HepG2 (cell line): ENCODE results near the gene SLC35B1. TPM values are rescaled to one million over a fixed set of nuclear protein-coding genes. Genes with fewer than 3 reads are reported as not detected.

Source experiments
- ARID4A ChIP-seq: sonication (generic); formaldehyde crosslinking; IDR thresholded peaks from 2 replicates; pipeline ENCODE4 v1.5.0; 2020; ENCODE audit warnings: mild to moderate bottlenecking, missing genetic modification reagents, borderline replicate concordance
- ATF4 ChIP-seq, 2 experiments: fragments of 450-650 bp in 1 of 2; sonication (generic) in 1 of 2; formaldehyde crosslinking; IDR thresholded peaks; 2 replicates each; pipeline versions ENCODE4 v1.5.0 to v1.8.0; 2020 to 2022; ENCODE audit warnings: mild to moderate bottlenecking in 1 of 2, missing genetic modification reagents in 1 of 2
- CBX5 ChIP-seq: sonication (generic); formaldehyde crosslinking; IDR thresholded peaks from 2 replicates; pipeline ENCODE4 v1.4.0; 2020; ENCODE audit warnings: missing genetic modification reagents, borderline replicate concordance
- CEBPG ChIP-seq: IDR thresholded peaks from 2 replicates; pipeline ENCODE4 v1.6.1; 2016
- DMTF1 ChIP-seq: sonication (generic); formaldehyde crosslinking; IDR thresholded peaks from 2 replicates; pipeline ENCODE4 v1.4.0; 2020; ENCODE audit warnings: mild to moderate bottlenecking, missing genetic modification reagents
- FOSL1 ChIP-seq: sonication (generic); formaldehyde crosslinking; IDR thresholded peaks from 2 replicates; pipeline ENCODE4 v1.9.0; 2021; ENCODE audit warnings: missing genetic modification reagents, borderline replicate concordance
- FOXC1 ChIP-seq: sonication (generic); formaldehyde crosslinking; IDR thresholded peaks from 2 replicates; pipeline ENCODE4 v1.8.0; 2022; ENCODE audit warnings: mild to moderate bottlenecking, missing genetic modification reagents, borderline replicate concordance
- KLF16 ChIP-seq, 2 experiments: sonication (generic) in 1 of 2; formaldehyde crosslinking in 1 of 2; IDR thresholded peaks; 2 replicates each; pipeline versions ENCODE4 v1.6.1 to v1.8.0; 2016 to 2023; ENCODE audit warnings: missing genetic modification reagents in 2 of 2, missing compliant biosample characterization in 1 of 2
- KMT2A ChIP-seq: sonication (generic); formaldehyde crosslinking; IDR thresholded peaks from 2 replicates; pipeline ENCODE4 v1.4.0; 2020; ENCODE audit warnings: missing genetic modification reagents
- SIN3B ChIP-seq: fragments of 150-350 bp; IDR thresholded peaks from 2 replicates; pipeline ENCODE4 v1.6.1; 2014; ENCODE audit warnings: low read length
- TEF ChIP-seq: sonication (generic); formaldehyde crosslinking; IDR thresholded peaks from 2 replicates; pipeline ENCODE4 v1.5.0; 2020; ENCODE audit warnings: missing genetic modification reagents
- THAP7 ChIP-seq: sonication (generic); formaldehyde crosslinking; IDR thresholded peaks from 2 replicates; pipeline ENCODE4 v1.8.1; 2023; ENCODE audit warnings: mild to moderate bottlenecking, missing genetic modification reagents
- ZNF143 ChIP-seq: sonication (generic); formaldehyde crosslinking; IDR thresholded peaks from 2 replicates; pipeline ENCODE4 v1.4.0; 2020; ENCODE audit warnings: missing genetic modification reagents
- ZNF18 ChIP-seq: sonication (generic); formaldehyde crosslinking; IDR thresholded peaks from 2 replicates; pipeline ENCODE4 v1.8.0; 2022; ENCODE audit warnings: mild to moderate bottlenecking, missing genetic modification reagents; ENCODE audit not compliant: insufficient replicate concordance
- ZNF180 ChIP-seq: sonication (generic); formaldehyde crosslinking; IDR thresholded peaks from 2 replicates; pipeline ENCODE4 v1.4.0; 2020; ENCODE audit warnings: low read depth, missing genetic modification reagents, borderline replicate concordance
- ZNF460 ChIP-seq: sonication (generic); formaldehyde crosslinking; IDR thresholded peaks from 2 replicates; pipeline ENCODE4 v1.5.1; 2020; ENCODE audit warnings: missing genetic modification reagents, mild to moderate bottlenecking, borderline replicate concordance
- ZNF652 ChIP-seq: IDR thresholded peaks from 2 replicates; pipeline ENCODE4 v1.6.1; 2016; ENCODE audit warnings: low read depth, borderline replicate concordance
- polyA plus RNA-seq, 8 experiments: library from polyadenylated mRNA; depleted of rRNA in 3 of 8; stranded (reverse) in 7 of 8; unstranded in 1 of 8; fragments of >200 nt; fragmentation: Illumina TruSeq in 4 of 8; extraction: Trizol in 4 of 8; gene quantifications; 2 replicates each; pipeline versions ENCODE4 v1.2.1 to v1.2.3, GENCODE V29; 2011 to 2016; ENCODE audit warnings: low read depth in 4 of 8, missing spikeins in 1 of 8, mixed read lengths in 1 of 8; ENCODE audit not compliant: insufficient read depth in 1 of 8
- total RNA-seq, 5 experiments: library from RNA; depleted of rRNA; stranded (reverse); fragments of >200 nt; fragmentation: Illumina TruSeq; extraction: Trizol; gene quantifications; 2 replicates each; pipeline ENCODE4 v1.2.3, GENCODE V29; 2016; ENCODE audit warnings: low read depth in 1 of 5

The SLC35B1 gene
- total and polyA plus RNA-seq, 2 of the 13 experiments (the other 11 are each of a cell fraction or from before 2014, with no cell fraction given), result 99.6 to 113 TPM

- no peak; the same call in 1 of the 2 replicates for TF ChIP-seq ARID4A (CRISPR knock-in tag)
- no peak for TF ChIP-seq ZNF18 (CRISPR knock-in tag)
- no peak for TF ChIP-seq FOXC1
- TF ChIP-seq ZNF460 (CRISPR knock-in tag), result peak; percentile 86
- no peak for TF ChIP-seq THAP7 (CRISPR knock-in tag)
- peak; percentile 96 for TF ChIP-seq CEBPG (CRISPR knock-in tag)
- no peak for TF ChIP-seq ZNF652 (CRISPR knock-in tag)
- no peak for TF ChIP-seq ZNF180 (CRISPR knock-in tag)
- TF ChIP-seq CBX5, result no peak
- peak in 1 of 2 experiments; percentile 85; a peak in 2 of 4 replicates for TF ChIP-seq ATF4 (CRISPR knock-in tag; IDR thresholded peaks at IDR 0.05)
- no peak for TF ChIP-seq SIN3B
- no peak for TF ChIP-seq KMT2A (CRISPR knock-in tag)
- no peak for TF ChIP-seq TEF
- TF ChIP-seq FOSL1 (CRISPR knock-in tag), result no peak
- no peak for TF ChIP-seq DMTF1
- peak in 1 of 2 experiments; percentile 48; a peak in 1 of 4 replicates for TF ChIP-seq KLF16 (CRISPR knock-in tag; IDR thresholded peaks at IDR 0.05)
- TF ChIP-seq ZNF143 (CRISPR knock-in tag), result no peak
Observed at GRCh38 chr17:49734515-49735490, 27.0 kb upstream of the SLC35B1 start (continued).
